ENCODE data around the gene TUBA4A. TPM values are rescaled to one million over a fixed set of nuclear protein-coding genes. Genes with fewer than 3 reads are reported as not detected.
A peak's percentile ranks its signal among the peaks of the same experiment; 100 is the strongest.

Gene TUBA4A
- total RNA-seq, 1 donor from 2014 or later: not detected

GRCh38 chr2:219206328-219207133, 47.2 kb downstream of the TUBA4A start, which contains the start of gene ZFAND2B:
TSS of gene ZFAND2B (plus strand) at chr2:219206782. CDS start at chr2:219206988, 206 bp downstream.
- Histone ChIP-seq H3K27me3 (no peaks in the 10 kb centered on the region), H2AFZ (replicated peaks) (peak within 1 kb of the TSS; percentile 88), H3K4me3 (peak within 1 kb of the TSS; percentile 66), H3K9me3 (ENCODE audit: low read depth) (no peaks in the 10 kb centered on the region), H3K36me3 (no peaks in the 10 kb centered on the region), H4K20me1 (ENCODE audit: low read depth) (no peaks in the 10 kb centered on the region), H3F3A (ENCODE audit: low read depth) (peaks cover 26% of the 10 kb centered on the region), H3K79me2 (ENCODE audit: low read depth) (no peaks in the 10 kb centered on the region), H3K9ac (no peak within 1 kb of the TSS), H3K27ac (no peak within 1 kb of the TSS), H3K4me1 (peaks cover 7% of the 10 kb centered on the region), H3K4me2 (peak within 1 kb of the TSS; percentile 76)
- TF ChIP-seq EZH2phosphoT487 (IDR thresholded peaks at IDR 0.05) (no peak), CTCF (IDR thresholded peaks at IDR 0.05) (no peak), EZH2 (IDR thresholded peaks at IDR 0.05) (no peak)
- peak; percentile 99 for DNase-seq (ENCODE audit: low spot score)
- Mint-ChIP-seq H3K36me3 (peaks cover 2% of the 10 kb centered on the region), H3K27ac (peak within 1 kb of the TSS; percentile 94), H3K4me1 (peaks cover 19% of the 10 kb centered on the region), H3K4me3 (peak within 1 kb of the TSS; percentile 95), H3K27me3 (ENCODE audit: insufficient read depth, low read depth) (peaks cover 2% of the 10 kb centered on the region), H3K9me3 (peaks cover 4% of the 10 kb centered on the region)

GRCh38 chr2:219205981-219206327, 47.8 kb downstream of the TUBA4A start:
- Histone ChIP-seq H3K4me1 (peaks cover 7% of the 10 kb centered on the region), H3K79me2 (ENCODE audit: low read depth) (no peaks in the 10 kb centered on the region), H4K20me1 (ENCODE audit: low read depth) (no peaks in the 10 kb centered on the region), H2AFZ (replicated peaks) (peak overlapping the region; percentile 88), H3K27me3 (no peaks in the 10 kb centered on the region), H3K36me3 (no peaks in the 10 kb centered on the region), H3K4me2 (peak overlapping the region; percentile 76), H3F3A (ENCODE audit: low read depth) (peaks cover 26% of the 10 kb centered on the region), H3K4me3 (peak overlapping the region; percentile 66), H3K27ac (no peak overlapping the region), H3K9ac (no peak overlapping the region), H3K9me3 (ENCODE audit: low read depth) (no peaks in the 10 kb centered on the region)
- peaks cover 2% of the 10 kb centered on the region for H3K27me3 Mint-ChIP-seq (ENCODE audit: insufficient read depth, low read depth)
- no peak for DNase-seq (ENCODE audit: low spot score)
- H3K36me3 Mint-ChIP-seq: peaks cover 2% of the 10 kb centered on the region
- peak overlapping the region; percentile 95 for H3K4me3 Mint-ChIP-seq
- peak overlapping the region; percentile 94 for H3K27ac Mint-ChIP-seq
- TF ChIP-seq EZH2 (IDR thresholded peaks at IDR 0.05) (no peak), EZH2phosphoT487 (IDR thresholded peaks at IDR 0.05) (no peak), CTCF (IDR thresholded peaks at IDR 0.05) (no peak)
- H3K9me3 Mint-ChIP-seq: peaks cover 6% of the 10 kb centered on the region
- H3K4me1 Mint-ChIP-seq: peaks cover 20% of the 10 kb centered on the region

GRCh38 chr2:219205165-219205538, 48.6 kb downstream of the TUBA4A start:
- peak overlapping the region; percentile 95 for H3K4me3 Mint-ChIP-seq
- H3F3A ChIP-seq (ENCODE audit: low read depth): peaks cover 26% of the 10 kb centered on the region

More at GRCh38 chr2:219205165-219205538, 48.6 kb downstream of the TUBA4A start:
- Mint-ChIP-seq H3K36me3 (peaks cover 2% of the 10 kb centered on the region), H3K9me3 (peaks cover 12% of the 10 kb centered on the region), H3K4me1 (peaks cover 27% of the 10 kb centered on the region), H3K27ac (no peak overlapping the region), H3K27me3 (ENCODE audit: insufficient read depth, low read depth) (peaks cover 2% of the 10 kb centered on the region)
- Histone ChIP-seq H3K27ac (no peak overlapping the region), H3K4me2 (no peak overlapping the region), H3K4me3 (no peak overlapping the region), H3K9me3 (ENCODE audit: low read depth) (no peaks in the 10 kb centered on the region), H3K27me3 (no peaks in the 10 kb centered on the region), H3K9ac (no peak overlapping the region), H3K79me2 (ENCODE audit: low read depth) (no peaks in the 10 kb centered on the region), H2AFZ (replicated peaks) (no peak overlapping the region), H3K4me1 (peaks cover 7% of the 10 kb centered on the region), H4K20me1 (ENCODE audit: low read depth) (no peaks in the 10 kb centered on the region), H3K36me3 (no peaks in the 10 kb centered on the region)
- TF ChIP-seq EZH2phosphoT487 (IDR thresholded peaks at IDR 0.05) (no peak), EZH2 (IDR thresholded peaks at IDR 0.05) (no peak)
- no peak for DNase-seq (ENCODE audit: low spot score)
